ENCODE results near the gene DNAAF6.

Gene DNAAF6

GRCh38 chrX:107273795-107274194, 67.4 kb downstream of the DNAAF6 start:
- Histone ChIP-seq H2AFZ (ENCODE audit: low read length) (no peak overlapping the region), H4K20me1 (ENCODE audit: insufficient read depth, low read length, poor library complexity, severe bottlenecking) (no peaks in the 10 kb centered on the region), H3K4me1 (ENCODE audit: insufficient read depth, low read length, poor library complexity, severe bottlenecking) (no peaks in the 10 kb centered on the region), H3K79me2 (ENCODE audit: insufficient read depth, low read length) (no peaks in the 10 kb centered on the region), H3K4me3 (ENCODE audit: low read length, poor library complexity, severe bottlenecking) (no peak overlapping the region), H3K9ac (ENCODE audit: low read depth, low read length, poor library complexity, severe bottlenecking) (no peak overlapping the region), H3K4me2 (ENCODE audit: low read depth, low read length, poor library complexity, severe bottlenecking) (no peak overlapping the region), H3K9me2 (replicated peaks; ENCODE audit: low read depth, low read length) (no peaks in the 10 kb centered on the region), H3F3A (ENCODE audit: low read depth) (no peaks in the 10 kb centered on the region), H3K9me3 (ENCODE audit: insufficient read depth, low read depth, low read length) (no peaks in the 10 kb centered on the region), H3K36me3 (ENCODE audit: insufficient read depth, low read length) (no peaks in the 10 kb centered on the region), H3K27me3 (ENCODE audit: insufficient read depth, low read length, poor library complexity, severe bottlenecking) (no peaks in the 10 kb centered on the region)
- TF ChIP-seq CTCF (conservative IDR thresholded peaks at IDR 0.05; ENCODE audit: low read length) (no peak), EZH2phosphoT487 (IDR thresholded peaks at IDR 0.05; ENCODE audit: borderline replicate concordance) (no peak)

GRCh38 chrX:107288676-107289075, 82.3 kb downstream of the DNAAF6 start:
- no peaks in the 10 kb centered on the region for H3K4me1 ChIP-seq (ENCODE audit: insufficient read depth, low read length, poor library complexity, severe bottlenecking)
- TF ChIP-seq CTCF (conservative IDR thresholded peaks at IDR 0.05; ENCODE audit: low read length) (no peak), EZH2phosphoT487 (IDR thresholded peaks at IDR 0.05; ENCODE audit: borderline replicate concordance) (no peak)
- H3K4me2 ChIP-seq (ENCODE audit: low read depth, low read length, poor library complexity, severe bottlenecking): no peak overlapping the region
- H3K4me3 ChIP-seq (ENCODE audit: low read length, poor library complexity, severe bottlenecking): no peak overlapping the region
- H3K36me3 ChIP-seq (ENCODE audit: insufficient read depth, low read length): no peaks in the 10 kb centered on the region
- no peak overlapping the region for H2AFZ ChIP-seq (ENCODE audit: low read length)
- H3K9me3 ChIP-seq (ENCODE audit: insufficient read depth, low read depth, low read length): no peaks in the 10 kb centered on the region
- no peak overlapping the region for H3K9ac ChIP-seq (ENCODE audit: low read depth, low read length, poor library complexity, severe bottlenecking)
- H4K20me1 ChIP-seq (ENCODE audit: insufficient read depth, low read length, poor library complexity, severe bottlenecking): no peaks in the 10 kb centered on the region
- H3K79me2 ChIP-seq (ENCODE audit: insufficient read depth, low read length): no peaks in the 10 kb centered on the region
- H3K9me2 ChIP-seq (replicated peaks; ENCODE audit: low read depth, low read length): no peaks in the 10 kb centered on the region
- no peaks in the 10 kb centered on the region for H3F3A ChIP-seq (ENCODE audit: low read depth)
- no peaks in the 10 kb centered on the region for H3K27me3 ChIP-seq (ENCODE audit: insufficient read depth, low read length, poor library complexity, severe bottlenecking)

GRCh38 chrX:107290019-107290418, 83.6 kb downstream of the DNAAF6 start:
- no peaks in the 10 kb centered on the region for H3K9me2 ChIP-seq (replicated peaks; ENCODE audit: low read depth, low read length)
- no peaks in the 10 kb centered on the region for H3K36me3 ChIP-seq (ENCODE audit: insufficient read depth, low read length)
- H2AFZ ChIP-seq (ENCODE audit: low read length): no peak overlapping the region
- H3K4me1 ChIP-seq (ENCODE audit: insufficient read depth, low read length, poor library complexity, severe bottlenecking): no peaks in the 10 kb centered on the region
- H3K4me2 ChIP-seq (ENCODE audit: low read depth, low read length, poor library complexity, severe bottlenecking): no peak overlapping the region
- H3K9ac ChIP-seq (ENCODE audit: low read depth, low read length, poor library complexity, severe bottlenecking): no peak overlapping the region
- H3K4me3 ChIP-seq (ENCODE audit: low read length, poor library complexity, severe bottlenecking): no peak overlapping the region
- H3K9me3 ChIP-seq (ENCODE audit: insufficient read depth, low read depth, low read length): no peaks in the 10 kb centered on the region
- H3F3A ChIP-seq (ENCODE audit: low read depth): no peaks in the 10 kb centered on the region
- no peaks in the 10 kb centered on the region for H4K20me1 ChIP-seq (ENCODE audit: insufficient read depth, low read length, poor library complexity, severe bottlenecking)
- no peaks in the 10 kb centered on the region for H3K79me2 ChIP-seq (ENCODE audit: insufficient read depth, low read length)
- H3K27me3 ChIP-seq (ENCODE audit: insufficient read depth, low read length, poor library complexity, severe bottlenecking): no peaks in the 10 kb centered on the region
- TF ChIP-seq EZH2phosphoT487 (IDR thresholded peaks at IDR 0.05; ENCODE audit: borderline replicate concordance): no peak
- no peak for TF ChIP-seq CTCF (conservative IDR thresholded peaks at IDR 0.05; ENCODE audit: low read length)

All from Loucy (cell line).